Endothelial cell of umbilical vein (primary cell): Measurements from ENCODE around the gene GGACT. TPM values are rescaled to one million over a fixed set of nuclear protein-coding genes. Genes with fewer than 3 reads are reported as not detected.

Experiments used
- BruUV-seq: library from RNA; stranded (reverse); fragments of 400-500 nt; replicated peaks from 2 replicates; lab custom pipeline; 2021; lab: Mats Ljungman, UMichigan
- CTCF ChIA-PET: fragments of 300-600, 350-600 bp; sonication (Branson Sonifier 250); formaldehyde crosslinking; loops from one replicate; lab custom pipeline; 2021; ENCODE audit warnings: antibody characterized with exemption, inconsistent platforms; lab: Charles Lee
- POLR2A ChIA-PET: fragments of 300-600, 350-600 bp; sonication (Branson Sonifier 250); formaldehyde crosslinking; loops from one replicate; lab custom pipeline; 2021; ENCODE audit warnings: antibody characterized with exemption, inconsistent platforms; lab: Charles Lee
- DNase-seq: peaks from one replicate; pipeline ENCODE4 v3.0.0-alpha.2; 2011; ENCODE audit warnings: low read depth, low spot score
- FAIRE-seq: peaks from 2 replicates; lab custom pipeline; 2011; peaks lifted over from hg19 to GRCh38; lab: Jason Lieb, UNC
- H2AFZ ChIP-seq: 2 replicates; pipeline ENCODE4 v1.6.0; 2012; ENCODE audit warnings: low read depth, low read length, control low read depth, inconsistent platforms
- H3K27ac ChIP-seq: 2 replicates; pipeline ENCODE4 v1.5.1; 2011; ENCODE audit warnings: low read depth, mild to moderate bottlenecking, control low read depth, low read length, moderate library complexity; ENCODE audit not compliant: insufficient read depth
- H3K27me3 ChIP-seq, 2 experiments: 2 replicates each; pipeline versions ENCODE4 v1.6.0 to v1.6.1; 2011; ENCODE audit warnings: low read length in 2 of 2, mixed read lengths in 1 of 2; ENCODE audit not compliant: control insufficient read depth in 2 of 2, insufficient read depth in 2 of 2
- H3K36me3 ChIP-seq, 2 experiments: 2 replicates in 1 of 2; 3 replicates in 1 of 2; pipeline ENCODE4 v1.5.1; 2011; ENCODE audit warnings: low read length in 2 of 2, mild to moderate bottlenecking in 1 of 2, moderate library complexity in 1 of 2; ENCODE audit not compliant: control insufficient read depth in 2 of 2, insufficient read depth in 2 of 2; ENCODE audit errors: extremely low read depth in 1 of 2
- H3K4me1 ChIP-seq: 3 replicates; pipeline ENCODE4 v1.5.1; 2011; ENCODE audit warnings: mild to moderate bottlenecking, low read length; ENCODE audit not compliant: control insufficient read depth, insufficient read depth; ENCODE audit errors: extremely low read depth
- H3K4me2 ChIP-seq: 2 replicates; pipeline ENCODE4 v1.6.1; 2011; ENCODE audit warnings: low read length, control low read depth, mixed read lengths; ENCODE audit not compliant: insufficient read depth
- H3K4me3 ChIP-seq, 3 experiments: fragments of 200-600 bp in 1 of 3; sonication (generic), shearing (Covaris generic) in 1 of 3; replicated peaks in 1 of 3; 2 replicates each; pipeline ENCODE4 v1.5.1; 2011 to 2016; ENCODE audit warnings: control low read depth in 3 of 3, low read length in 3 of 3, mild to moderate bottlenecking in 2 of 3, inconsistent platforms in 1 of 3, low read depth in 1 of 3, moderate library complexity in 1 of 3; ENCODE audit not compliant: insufficient read depth in 1 of 3
- H3K79me2 ChIP-seq: 2 replicates; pipeline ENCODE4 v1.6.0; 2012; ENCODE audit warnings: low read length, inconsistent platforms; ENCODE audit not compliant: control insufficient read depth, insufficient read depth
- H3K9ac ChIP-seq: replicated peaks from 2 replicates; pipeline ENCODE3; 2011; ENCODE audit warnings: low read length, control low read depth; ENCODE audit not compliant: insufficient read depth; ENCODE audit errors: extremely low read depth
- H3K9me1 ChIP-seq: replicated peaks from 3 replicates; pipeline ENCODE4 v1.6.0; 2011; ENCODE audit warnings: mild to moderate bottlenecking, low read length; ENCODE audit not compliant: control insufficient read depth, insufficient read depth; ENCODE audit errors: extremely low read depth
- H3K9me3 ChIP-seq: replicated peaks from 2 replicates; pipeline ENCODE4 v1.5.1; 2012; ENCODE audit warnings: low read length, inconsistent platforms; ENCODE audit not compliant: control insufficient read depth, insufficient read depth
- H4K20me1 ChIP-seq: replicated peaks from 2 replicates; pipeline ENCODE3; 2011; ENCODE audit warnings: mild to moderate bottlenecking, low read length; ENCODE audit not compliant: control insufficient read depth, insufficient read depth; ENCODE audit errors: extremely low read depth
- FOS ChIP-seq: IDR thresholded peaks from 2 replicates; pipeline ENCODE4 v1.6.1; 2011; ENCODE audit warnings: mild to moderate bottlenecking, low read length, moderate library complexity, borderline replicate concordance; ENCODE audit not compliant: insufficient read depth
- POLR2AphosphoS5 ChIP-seq: IDR thresholded peaks from 2 replicates; pipeline ENCODE4 v1.6.1; 2012; ENCODE audit warnings: low read depth, mild to moderate bottlenecking, control low read depth, low read length, moderate library complexity; ENCODE audit not compliant: insufficient read depth
- dilution Hi-C: fragments of 300-500 bp; cut with MboI; formaldehyde crosslinking; loops from one replicate; pipeline ENCODE4 v1.15.0; 2019; ENCODE audit warnings: low sequenced_read_pairs; ENCODE audit not compliant: extremely low pct_ligation_motif_present
- intact Hi-C: fragments of 100-400 bp; cut with micrococcal nuclease; formaldehyde crosslinking; loops from one replicate; pipeline ENCODE4 v1.10.0; 2022
- polyA plus RNA-seq, 4 experiments: library from polyadenylated mRNA; depleted of rRNA in 3 of 4; stranded (reverse) in 3 of 4; unstranded in 1 of 4; fragments of >200 nt; gene quantifications; 2 replicates each; pipeline versions ENCODE4 v1.2.1 to v1.2.3, GENCODE V29; 2011 to 2012; ENCODE audit warnings: missing spikeins in 1 of 4
- total RNA-seq: library from RNA; stranded (reverse); gene quantifications from 2 replicates; pipeline ENCODE4 v1.2.3, GENCODE V29; 2021

The GGACT gene
- total and polyA plus RNA-seq, 2 donors (not counting 3 experiments of a cell fraction or from before 2014, with no cell fraction given), result 2.5 to 6.5 TPM

- FAIRE-seq (peak; percentile 31), DNase-seq (peak; percentile 73)
- no peaks in the 10 kb centered on the region for H3K9me3 ChIP-seq
- no peaks in the 10 kb centered on the region for H4K20me1 ChIP-seq
- dilution Hi-C loops, result no loop called here
- BruUV-seq, result no TSS peak
- peaks cover 0 to 2% of the 10 kb centered on the region in 2 experiments for H3K36me3 ChIP-seq
- H3K27ac ChIP-seq, result no peak overlapping the region
- ChIA-PET POLR2A (no interaction called here), CTCF (interaction anchor here (1.3 kb wide), 1 partner anchor 10 kb away, joined by 3 read pairs; no protein-coding TSS in a partner anchor)
- intact Hi-C loops, result no loop called here
- H3K9ac ChIP-seq, result no peak overlapping the region
- no peaks in the 10 kb centered on the region for H3K27me3 ChIP-seq
- H3K4me2 ChIP-seq, result no peak overlapping the region
- no peaks in the 10 kb centered on the region for H3K9me1 ChIP-seq
- H2AFZ ChIP-seq, result no peak overlapping the region
- no peak for TF ChIP-seq FOS
- peaks cover 5% of the 10 kb centered on the region for H3K4me1 ChIP-seq
- no peak overlapping the region for H3K4me3 ChIP-seq
- no peaks in the 10 kb centered on the region for H3K79me2 ChIP-seq
These were observed 14.0 kb upstream of the GGACT start for GRCh38 chr13:100602493-100603111.

- no peak for TF ChIP-seq POLR2AphosphoS5
- no peaks in the 10 kb centered on the region for H4K20me1 ChIP-seq
- DNase-seq, result no peak
- dilution Hi-C loops (no loop called here), intact Hi-C loops (no loop called here)
- peaks cover 0 to 2% of the 10 kb centered on the region in 2 experiments for H3K36me3 ChIP-seq
- CTCF ChIA-PET, result no interaction called here
- no peak overlapping the region for H3K4me3 ChIP-seq
- no peak for FAIRE-seq
- peaks cover 5% of the 10 kb centered on the region for H3K4me1 ChIP-seq
- no peaks in the 10 kb centered on the region for H3K9me3 ChIP-seq
- no peak overlapping the region for H2AFZ ChIP-seq
- no peak overlapping the region for H3K27ac ChIP-seq
- no peak overlapping the region for H3K4me2 ChIP-seq
- no peaks in the 10 kb centered on the region for H3K79me2 ChIP-seq
- no peaks in the 10 kb centered on the region for H3K9me1 ChIP-seq
- POLR2A ChIA-PET, result no interaction called here
- H3K27me3 ChIP-seq, result no peaks in the 10 kb centered on the region
- no TSS peak for BruUV-seq
- no peak overlapping the region for H3K9ac ChIP-seq
These were observed 13.1 kb upstream of the GGACT start for GRCh38 chr13:100601716-100602115.
